ENCODE results near the gene CDC6. TPM values are rescaled to one million over a fixed set of nuclear protein-coding genes. Genes with fewer than 3 reads are reported as not detected.

CDC6 gene
- total RNA-seq, 1 donor from 2014 or later, result 0.55 TPM

DNA sequence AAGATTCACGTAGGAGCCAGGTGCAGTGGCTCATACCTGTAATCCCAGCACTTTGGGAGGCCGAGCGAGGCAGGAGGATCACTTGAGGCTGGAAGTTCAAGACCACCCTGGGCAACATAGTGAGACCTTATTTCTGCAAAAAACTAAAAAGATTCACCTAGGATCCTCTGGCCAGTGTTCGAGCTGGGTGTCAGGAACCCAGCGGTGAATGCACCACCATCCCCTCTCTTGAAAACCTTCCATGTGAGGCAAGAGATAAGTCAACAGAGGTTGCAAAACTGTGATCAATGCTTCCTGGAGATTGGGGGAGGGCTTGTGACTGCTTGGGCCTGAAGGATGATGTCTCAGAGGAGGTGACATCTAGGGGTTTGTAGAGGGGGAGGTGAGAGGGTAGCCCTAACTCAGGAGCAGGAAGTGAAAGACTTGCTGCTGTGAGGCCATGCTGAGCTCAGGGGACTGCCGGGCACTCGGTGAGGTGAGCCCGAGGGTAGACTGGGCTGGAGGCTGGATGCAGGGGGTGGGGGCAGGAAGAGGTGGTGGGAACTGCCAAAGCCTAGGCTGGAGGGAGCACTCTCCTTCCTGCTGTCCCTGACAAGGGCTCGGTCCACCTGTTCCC is 65.2 kb downstream of the CDC6 start:
- H3K9me3 ChIP-seq (replicated peaks), result no peaks in the 10 kb centered on the region
- no peak for DNase-seq
- TF ChIP-seq, protein P1, sequence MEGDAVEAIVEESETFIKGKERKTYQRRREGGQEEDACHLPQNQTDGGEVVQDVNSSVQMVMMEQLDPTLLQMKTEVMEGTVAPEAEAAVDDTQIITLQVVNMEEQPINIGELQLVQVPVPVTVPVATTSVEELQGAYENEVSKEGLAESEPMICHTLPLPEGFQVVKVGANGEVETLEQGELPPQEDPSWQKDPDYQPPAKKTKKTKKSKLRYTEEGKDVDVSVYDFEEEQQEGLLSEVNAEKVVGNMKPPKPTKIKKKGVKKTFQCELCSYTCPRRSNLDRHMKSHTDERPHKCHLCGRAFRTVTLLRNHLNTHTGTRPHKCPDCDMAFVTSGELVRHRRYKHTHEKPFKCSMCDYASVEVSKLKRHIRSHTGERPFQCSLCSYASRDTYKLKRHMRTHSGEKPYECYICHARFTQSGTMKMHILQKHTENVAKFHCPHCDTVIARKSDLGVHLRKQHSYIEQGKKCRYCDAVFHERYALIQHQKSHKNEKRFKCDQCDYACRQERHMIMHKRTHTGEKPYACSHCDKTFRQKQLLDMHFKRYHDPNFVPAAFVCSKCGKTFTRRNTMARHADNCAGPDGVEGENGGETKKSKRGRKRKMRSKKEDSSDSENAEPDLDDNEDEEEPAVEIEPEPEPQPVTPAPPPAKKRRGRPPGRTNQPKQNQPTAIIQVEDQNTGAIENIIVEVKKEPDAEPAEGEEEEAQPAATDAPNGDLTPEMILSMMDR (IDR thresholded peaks at IDR 0.05; ENCODE audit: borderline replicate concordance), result no peak
- peaks cover 74% of the 10 kb centered on the region for H3K36me3 ChIP-seq
- peaks cover 73% of the 10 kb centered on the region for H3K4me1 ChIP-seq
- intact Hi-C loops (cut with micrococcal nuclease), result loop anchor here (5.0 to 10.0 kb wide), 2 partner anchors 51 to 62 kb away; partner anchors contain the start of gene TOP2A
- H3K4me3 ChIP-seq, result no peak overlapping the region
- H3K27ac ChIP-seq (replicated peaks), result no peak overlapping the region
- H3K27me3 ChIP-seq (ENCODE audit: low read depth), result no peaks in the 10 kb centered on the region

Other genes with a start within 250 kb of the CDC6 start
- gene MED24, start 233.5 kb upstream of the CDC6 start, total RNA-seq, result 58.2 TPM
- gene THRA, start 224.9 kb upstream of the CDC6 start, total RNA-seq, result 78.3 TPM
- gene NR1D1, start 187.3 kb upstream of the CDC6 start, total RNA-seq, result 19.1 TPM
- gene MSL1, start 165.9 kb upstream of the CDC6 start, total RNA-seq, result 39.8 TPM
- gene CASC3, start 147.3 kb upstream of the CDC6 start, total RNA-seq, result 44.0 TPM
- 3.7 TPM for gene RAPGEFL1, start 110.4 kb upstream of the CDC6 start, total RNA-seq
- 12.5 TPM for gene WIPF2, start 68.6 kb upstream of the CDC6 start, total RNA-seq
- gene RARA, start 21.3 kb downstream of the CDC6 start, total RNA-seq, result 17.1 TPM
- 0.88 TPM for gene GJD3, start 76.9 kb downstream of the CDC6 start, total RNA-seq
- gene TOP2A, start 130.0 kb downstream of the CDC6 start, total RNA-seq, result 2.1 TPM
- 130 TPM for gene IGFBP4, start 155.6 kb downstream of the CDC6 start, total RNA-seq
- gene TNS4, start 213.7 kb downstream of the CDC6 start, total RNA-seq, result not detected

Data from left ventricle myocardium inferior (tissue), 1 donor.